ENCODE results near the gene TAX1BP1. TPM values are rescaled to one million over a fixed set of nuclear protein-coding genes. Genes with fewer than 3 reads are reported as not detected.

Gene TAX1BP1
- 109 and 130 TPM in 2 replicates for total RNA-seq (2014; rRNA removed; shearing (Covaris generic))
- polyA plus RNA-seq (2014; cell fraction: nucleus; rRNA removed), result 45.3 and 52.8 TPM in 2 replicates

- DNase-seq (ENCODE audit: extremely low read depth, low read depth), result peak; percentile 93
Measured at GRCh38 chr7:27739909-27740448, at the start of gene TAX1BP1. TSS of gene TAX1BP1 (plus strand) at chr7:27740162. CDS start at chr7:27748525, 8,363 bp downstream.

DNA sequence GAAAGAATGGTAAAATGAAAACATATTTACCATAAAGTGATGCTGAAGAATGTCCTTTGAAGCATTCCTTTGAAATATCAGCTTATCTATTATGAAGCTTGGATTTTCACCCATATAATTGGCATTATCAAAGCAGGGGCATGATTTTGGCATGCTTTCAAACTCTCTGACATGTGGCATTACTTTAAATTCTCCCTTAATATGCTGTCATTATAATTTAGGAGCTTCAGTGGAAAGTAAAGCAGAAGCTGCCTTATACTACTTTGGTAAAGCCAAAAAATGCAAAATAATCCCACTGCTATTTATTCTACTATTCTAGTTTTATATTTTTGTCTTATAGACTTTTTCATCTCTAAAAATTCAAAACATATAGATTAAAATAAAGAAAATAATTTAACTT, 49.3 kb upstream of the TAX1BP1 start:
- no peak for DNase-seq (ENCODE audit: extremely low read depth, low read depth)

GRCh38 chr7:27693794-27694193, 46.2 kb upstream of the TAX1BP1 start:
- DNase-seq (ENCODE audit: extremely low read depth, low read depth), result no peak

GRCh38 chr7:27695096-27695495, 44.9 kb upstream of the TAX1BP1 start:
- no peak for DNase-seq (ENCODE audit: extremely low read depth, low read depth)

DNA sequence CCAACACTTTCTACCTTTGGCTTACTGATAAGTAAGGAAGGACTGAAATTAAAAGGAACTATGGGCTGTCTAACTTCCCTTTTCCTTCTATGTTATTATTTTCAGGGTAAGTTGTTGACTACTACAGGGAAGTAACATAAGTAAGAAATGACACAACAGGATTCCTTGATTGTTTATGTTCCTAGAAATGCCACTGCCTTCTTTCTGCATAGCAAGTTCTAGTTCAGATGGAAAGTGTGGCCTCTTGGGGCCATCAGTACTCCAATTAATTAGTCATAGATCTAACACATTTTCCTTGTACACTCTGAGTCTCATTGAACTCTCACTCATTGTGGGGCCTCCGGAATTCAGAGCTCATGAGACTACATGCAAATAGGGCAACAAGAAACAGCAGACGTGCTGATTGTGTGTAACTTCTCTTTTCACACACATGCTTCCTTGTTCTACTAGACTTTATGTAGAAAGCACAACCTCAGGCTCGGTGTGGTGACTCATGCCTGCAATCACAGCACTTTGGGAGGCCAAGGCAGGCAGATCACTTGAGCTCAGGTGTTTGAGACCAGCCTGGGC, 42.0 kb upstream of the TAX1BP1 start:
- DNase-seq (ENCODE audit: extremely low read depth, low read depth), result no peak

DNA sequence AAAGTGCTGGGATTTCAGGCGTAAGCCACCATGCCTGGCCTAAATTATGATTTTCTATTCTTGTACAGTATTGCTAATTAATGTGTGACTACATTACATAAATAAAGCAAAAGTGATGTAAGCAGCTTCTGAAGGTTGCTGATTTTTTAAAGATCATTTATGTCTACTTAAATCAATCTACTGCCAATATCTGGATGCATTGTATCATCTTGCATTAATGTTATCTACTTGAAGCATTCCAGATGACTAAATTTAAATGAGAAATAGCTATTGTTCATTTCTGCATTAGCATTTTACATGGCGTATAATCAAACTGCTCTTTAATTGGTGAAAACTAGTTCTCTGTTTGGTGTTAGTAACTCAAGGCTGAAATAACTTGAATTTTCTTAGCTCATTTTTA, 40.2 kb upstream of the TAX1BP1 start:
- no peak for DNase-seq (ENCODE audit: extremely low read depth, low read depth)

- no peak for DNase-seq (ENCODE audit: extremely low read depth, low read depth)
Measured at GRCh38 chr7:27700501-27700900, 39.5 kb upstream of the TAX1BP1 start.

DNA sequence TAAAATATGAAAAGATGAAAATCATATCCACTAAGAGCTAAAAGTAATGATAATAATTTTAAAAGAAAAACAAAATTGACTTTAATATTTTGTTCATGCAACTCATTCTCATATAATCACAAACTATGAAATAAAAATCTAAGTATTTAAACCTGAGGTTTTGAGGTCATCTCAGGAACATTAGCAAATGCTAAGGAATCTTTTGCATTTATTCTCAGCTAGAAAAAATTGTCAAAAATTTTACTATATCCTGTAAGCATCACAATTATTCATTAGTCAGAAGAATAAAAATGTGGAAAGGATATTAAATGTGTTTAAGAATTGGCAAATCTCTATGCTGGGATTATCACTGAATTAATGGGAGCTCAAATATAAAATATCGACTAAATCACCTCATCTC, 36.8 kb upstream of the TAX1BP1 start:
- DNase-seq (ENCODE audit: extremely low read depth, low read depth), result no peak

DNA sequence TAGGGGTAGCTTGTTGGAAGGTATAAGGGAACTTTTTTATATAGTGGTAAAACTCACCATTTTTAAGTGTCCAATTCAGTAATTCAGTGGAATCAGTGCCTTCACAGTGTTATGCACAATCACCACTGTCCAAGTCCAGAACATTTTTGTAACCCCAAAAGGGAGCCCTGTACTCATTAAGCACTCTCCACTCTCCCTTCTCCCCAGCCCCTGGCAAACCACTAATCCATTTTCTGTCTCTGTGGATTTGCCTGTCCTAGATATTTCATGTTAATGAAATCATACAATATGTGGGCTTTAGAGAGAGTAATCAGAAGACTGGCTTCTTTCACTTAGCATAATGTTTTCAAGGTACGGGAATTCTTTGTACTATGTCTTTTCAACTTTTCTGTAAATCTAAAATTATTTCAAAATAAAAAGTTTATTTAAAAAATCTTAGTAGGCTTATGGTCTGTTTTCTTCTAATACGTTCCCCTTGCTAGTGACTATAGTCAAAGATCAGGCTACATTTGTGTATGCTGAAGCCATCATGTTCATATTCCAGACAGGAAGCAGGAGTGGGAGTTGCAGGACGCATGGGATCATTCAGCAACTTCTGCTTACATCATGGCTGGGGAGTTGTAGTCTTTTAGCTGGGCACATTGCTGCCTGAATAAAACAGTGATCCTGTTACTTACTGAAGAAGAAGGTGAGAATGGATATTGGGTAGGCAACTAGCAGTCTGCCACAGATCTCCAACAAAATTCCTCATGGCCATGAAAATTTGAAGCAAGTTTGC, 35.4 kb upstream of the TAX1BP1 start:
- no peak for DNase-seq (ENCODE audit: extremely low read depth, low read depth)

GRCh38 chr7:27705200-27705594, 34.8 kb upstream of the TAX1BP1 start:
- DNase-seq (ENCODE audit: extremely low read depth, low read depth), result no peak

- DNase-seq (ENCODE audit: extremely low read depth, low read depth), result no peak
Measured at GRCh38 chr7:27708485-27708884, 31.5 kb upstream of the TAX1BP1 start.

DNA sequence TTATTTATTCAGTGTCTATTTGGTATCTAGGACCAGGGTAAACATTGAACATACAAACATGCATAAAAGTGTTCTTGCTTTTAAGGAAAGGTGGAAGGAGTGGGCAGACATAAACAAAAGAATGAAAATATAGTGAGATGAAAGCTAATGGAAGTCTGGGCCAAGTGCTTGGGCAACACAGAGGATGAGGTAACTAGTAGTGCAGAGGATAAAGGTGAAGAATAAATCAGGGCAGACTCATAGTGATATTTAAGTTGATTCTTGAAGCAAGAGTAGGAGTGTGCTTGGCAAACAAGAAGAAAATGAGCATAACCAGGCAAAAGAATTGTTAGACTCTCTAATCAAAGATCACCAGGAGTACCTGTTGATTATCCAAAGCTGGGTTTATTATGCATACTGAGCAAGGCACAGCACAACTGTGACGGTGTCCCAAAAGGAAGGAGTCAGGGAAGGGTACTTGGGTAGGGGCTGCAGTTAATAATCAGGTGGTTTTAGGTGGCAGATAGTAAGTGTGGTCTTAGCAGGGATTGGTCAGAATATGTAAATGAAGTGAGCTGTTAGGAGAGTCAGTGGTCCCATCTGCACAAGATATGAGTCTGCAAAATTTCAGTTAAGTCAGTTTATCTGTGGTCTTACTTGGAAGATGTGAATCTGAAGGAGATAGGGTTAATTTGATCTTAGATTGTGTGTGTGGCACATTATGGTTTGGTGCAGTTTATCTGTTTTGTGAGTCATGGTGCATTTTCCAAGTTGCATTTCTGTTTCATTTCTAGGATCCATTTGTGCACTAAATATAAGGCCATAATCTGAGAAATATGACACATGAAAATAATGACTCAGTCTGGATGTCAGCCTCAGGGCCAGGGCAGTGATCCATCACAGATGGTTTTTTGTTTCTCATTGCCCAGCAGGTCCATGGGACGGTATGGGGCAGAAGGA, 30.6 kb upstream of the TAX1BP1 start:
- DNase-seq (ENCODE audit: extremely low read depth, low read depth), result no peak

DNA sequence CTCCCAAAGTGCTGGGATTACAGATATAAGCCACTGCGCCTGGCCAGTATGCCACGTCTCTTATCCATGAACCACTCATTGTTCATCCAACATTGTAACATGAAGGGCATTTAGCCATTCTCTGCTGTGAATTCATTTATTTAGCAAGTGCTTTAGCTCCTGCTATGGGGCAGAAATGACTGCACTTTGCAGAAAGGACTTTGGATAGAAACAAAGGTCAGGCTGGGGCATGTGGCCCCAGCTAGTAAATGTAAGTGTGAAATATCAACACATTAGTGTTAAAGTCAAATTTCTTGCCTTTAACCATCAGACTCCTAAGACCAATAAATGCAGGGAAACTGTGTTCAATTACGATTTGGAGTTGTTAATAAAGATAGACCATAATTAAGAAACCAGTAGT, 27.7 kb upstream of the TAX1BP1 start:
- no peak for DNase-seq (ENCODE audit: extremely low read depth, low read depth)

DNA sequence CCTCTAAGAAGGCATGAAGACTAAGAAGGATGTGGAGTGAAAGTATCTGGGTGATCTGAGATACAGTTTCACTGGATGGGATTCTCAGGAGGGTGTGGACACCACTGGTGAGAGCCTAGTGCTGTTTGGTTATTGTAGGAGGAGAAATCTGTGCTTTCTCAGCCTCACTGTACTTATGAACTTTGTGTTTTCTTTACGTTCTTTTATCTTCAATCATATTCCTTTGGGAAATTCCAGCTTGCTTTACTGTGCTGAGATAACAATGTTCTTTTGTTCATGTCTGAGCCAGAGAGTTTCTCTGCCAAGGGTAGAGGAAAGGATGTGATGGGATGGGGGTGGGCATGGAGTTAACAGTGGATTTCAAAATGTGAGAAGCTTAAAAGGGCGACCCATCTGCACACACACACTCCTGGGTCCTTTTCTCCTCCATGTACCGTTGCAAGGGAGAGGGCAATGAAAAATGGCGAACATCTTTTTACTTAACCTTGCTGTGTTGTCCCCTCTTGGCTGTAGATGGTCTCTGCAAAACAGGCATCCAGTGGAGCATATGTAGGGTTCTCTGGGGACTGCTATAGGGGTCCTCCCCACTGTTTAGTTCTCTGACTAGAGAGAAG, 25.0 kb upstream of the TAX1BP1 start:
- no peak for DNase-seq (ENCODE audit: extremely low read depth, low read depth)

DNA sequence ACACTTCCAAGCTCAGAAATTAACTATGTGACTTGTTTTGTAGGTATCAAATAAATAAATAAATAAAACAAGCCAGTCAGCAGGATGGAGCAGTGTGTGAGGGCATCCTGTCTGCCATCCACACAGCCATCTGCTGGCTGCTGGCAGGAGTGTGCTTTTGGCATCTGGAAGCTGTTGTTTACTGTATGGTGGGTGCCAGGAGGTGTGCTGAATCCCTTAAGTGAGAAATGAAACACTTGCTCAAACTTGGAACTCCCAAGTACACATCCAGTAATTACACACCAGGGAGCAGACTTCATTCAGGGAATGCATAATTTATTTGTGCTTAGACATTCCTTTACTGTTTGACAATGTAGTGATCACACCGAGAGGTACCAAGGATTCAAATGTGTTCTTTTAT, 16.9 kb upstream of the TAX1BP1 start:
- DNase-seq (ENCODE audit: extremely low read depth, low read depth), result peak; percentile 53

DNA sequence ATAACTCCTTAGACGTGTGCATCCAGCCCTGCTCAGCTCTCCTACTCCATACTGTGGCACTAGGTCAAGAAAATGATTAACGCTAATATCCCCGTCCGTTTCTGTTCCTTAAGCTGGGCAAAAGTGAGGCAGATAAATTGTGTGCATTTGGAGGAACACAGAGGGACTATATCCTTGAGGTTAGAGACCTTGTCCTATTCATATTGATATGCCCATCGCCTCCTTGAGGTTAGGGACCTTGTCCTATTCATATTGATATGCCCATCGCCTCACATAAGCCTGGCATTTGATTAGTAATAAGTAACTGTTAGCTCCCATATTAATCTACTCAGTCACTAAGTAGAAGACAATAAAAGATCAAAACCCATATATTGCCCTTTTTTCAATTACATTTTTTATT, 12.9 kb upstream of the TAX1BP1 start:
- no peak for DNase-seq (ENCODE audit: extremely low read depth, low read depth)

- DNase-seq (ENCODE audit: extremely low read depth, low read depth), result no peak
Measured at GRCh38 chr7:27730112-27730511, 9.8 kb upstream of the TAX1BP1 start.

DNA sequence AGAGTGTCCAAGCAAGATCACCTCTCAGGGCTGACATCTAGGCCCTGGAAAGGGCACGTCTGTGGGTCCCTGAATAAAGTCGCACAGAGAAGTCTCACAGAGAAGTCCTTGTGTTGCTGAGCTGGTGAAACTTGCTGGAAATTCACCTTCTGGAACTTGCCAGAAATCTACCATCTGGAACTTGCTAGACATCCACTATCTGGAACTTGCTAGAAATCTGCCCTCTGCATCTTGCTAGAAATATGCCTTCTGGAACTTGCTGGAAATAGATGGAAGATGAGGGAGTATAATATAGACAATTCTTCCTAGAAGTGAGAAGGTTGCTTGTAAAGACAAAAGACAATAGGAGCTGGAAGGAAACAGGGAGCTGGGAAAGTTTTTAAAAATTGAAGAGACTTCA, 5.4 kb upstream of the TAX1BP1 start:
- no peak for DNase-seq (ENCODE audit: extremely low read depth, low read depth)

DNA sequence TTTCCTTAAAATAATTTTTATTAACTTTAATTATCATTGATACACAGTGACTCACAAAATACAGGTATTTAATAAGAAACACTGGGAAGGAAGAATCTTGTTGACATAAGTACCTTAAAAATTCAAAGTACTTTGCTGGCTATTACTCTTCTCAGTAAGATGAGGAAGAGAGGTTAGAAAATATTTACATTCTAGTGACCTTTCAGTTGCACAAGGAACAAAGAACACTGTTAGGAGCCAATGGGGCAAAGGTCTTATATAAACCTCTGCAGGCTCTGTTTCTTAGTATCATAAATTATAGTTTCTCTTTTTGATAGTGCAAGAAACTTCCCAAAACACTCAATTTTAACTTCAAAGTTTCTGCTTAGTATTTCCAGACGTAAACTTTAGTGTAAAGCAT, 4.8 kb upstream of the TAX1BP1 start:
- DNase-seq (ENCODE audit: extremely low read depth, low read depth), result no peak

- no peak for DNase-seq (ENCODE audit: extremely low read depth, low read depth)
Measured at GRCh38 chr7:27735831-27736230, 4.1 kb upstream of the TAX1BP1 start.

DNA sequence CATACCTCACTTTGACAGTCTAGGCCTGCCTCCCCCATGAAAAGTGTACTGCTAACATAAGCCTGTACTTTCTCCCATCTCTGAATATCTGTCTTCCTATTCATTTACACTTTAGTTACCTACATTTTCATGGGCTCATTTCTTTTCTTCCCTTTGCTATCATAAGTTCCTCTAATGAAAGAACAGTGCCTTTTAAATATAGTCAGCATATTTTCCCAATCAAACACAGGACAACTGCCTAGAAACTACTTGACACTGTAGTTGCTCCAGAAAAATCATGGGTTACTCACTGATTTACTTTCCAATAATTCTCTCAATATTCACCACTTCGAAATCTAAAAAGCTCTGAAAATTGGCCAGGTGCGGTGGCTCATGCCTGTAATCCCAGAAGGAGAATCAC, 2.8 kb upstream of the TAX1BP1 start:
- DNase-seq (ENCODE audit: extremely low read depth, low read depth), result no peak

All from NCI-H460 (cell line).